Thoracic aorta (tissue), 2 donors: Measurements from ENCODE around the gene IGF1. TPM values are rescaled to one million over a fixed set of nuclear protein-coding genes. Genes with fewer than 3 reads are reported as not detected.

Source experiments
- ATAC-seq: fragments of 150-250 bp; one replicate; pipeline ENCODE4 v1.8.0; 2017; ENCODE audit warnings: low read depth; ENCODE audit not compliant: insufficient number of reproducible peaks, low FRiP score
- DNase-seq: peaks from one replicate; pipeline ENCODE4 v3.0.0-alpha.2; 2020; ENCODE audit warnings: low spot score
- H3K27ac ChIP-seq, 2 donors: fragments of 200-600 bp; sonication (generic); 1 replicate in 1 of 2; 2 replicates in 1 of 2; pipeline ENCODE4 v1.5.1; 2016; ENCODE audit warnings: mild to moderate bottlenecking in 2 of 2, moderate library complexity in 2 of 2
- H3K27me3 ChIP-seq: fragments of 200-600 bp; sonication (generic); replicated peaks from 2 replicates; pipeline ENCODE4 v1.6.0; 2016; ENCODE audit warnings: mild to moderate bottlenecking; ENCODE audit not compliant: insufficient read depth
- H3K36me3 ChIP-seq: fragments of 200-600 bp; sonication (generic); one replicate; pipeline ENCODE4 v1.5.1; 2016
- H3K4me1 ChIP-seq, 2 donors: fragments of 200-600 bp; sonication (generic); 1 replicate in 1 of 2; 2 replicates in 1 of 2; pipeline versions ENCODE4 v1.5.1 to v1.6.0; 2016; ENCODE audit warnings: low read depth in 2 of 2, mild to moderate bottlenecking in 1 of 2; ENCODE audit not compliant: control insufficient read depth in 1 of 2
- H3K4me3 ChIP-seq: fragments of 200-600 bp; sonication (generic); 2 replicates; pipeline ENCODE4 v1.5.1; 2016; ENCODE audit warnings: mild to moderate bottlenecking
- H3K9me3 ChIP-seq: fragments of 200-600 bp; sonication (generic); 2 replicates; pipeline ENCODE4 v1.5.1; 2016
- total RNA-seq, 2 donors: library from RNA; depleted of rRNA; stranded (reverse); fragments of >200 nt; gene quantifications; one replicate each; pipeline versions ENCODE4 v1.1.0 to v1.2.3, GENCODE V29; 2016
- TF ChIP-seq, protein P1 (sequence below): fragments of 200-600 bp; sonication (generic); IDR thresholded peaks from one replicate; pipeline ENCODE4 v1.5.1; 2019; ENCODE audit warnings: antibody characterized with exemption

The IGF1 gene
- total RNA-seq, 2 donors from 2014 or later: 37.9 to 44.0 TPM

DNA sequence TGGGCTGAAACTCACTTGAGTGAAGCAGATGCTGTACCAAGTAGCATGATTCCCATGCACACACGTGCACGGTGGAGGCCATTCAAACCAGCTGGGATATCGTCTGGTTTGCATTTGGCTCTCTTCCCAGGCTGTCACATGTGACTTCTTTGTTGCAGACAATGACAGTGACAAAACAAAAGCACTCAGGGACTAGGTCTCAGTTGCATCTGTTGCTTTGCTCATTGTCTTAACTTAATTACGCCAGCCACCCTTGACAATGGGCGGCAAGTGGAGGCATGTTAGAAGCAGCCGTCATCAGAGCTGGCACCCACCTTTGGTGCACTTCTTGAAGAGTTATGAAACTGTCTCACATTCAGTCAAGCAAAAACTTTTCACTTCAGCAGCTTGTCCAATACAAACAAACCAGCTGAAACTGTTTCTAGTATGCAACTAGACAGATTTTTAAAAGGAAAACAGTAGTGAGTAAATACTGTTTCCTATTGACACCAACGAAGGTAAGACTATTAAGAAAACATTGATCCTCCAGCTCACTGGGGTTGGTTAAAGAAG lies 74.3 kb downstream of the IGF1 start:
- Histone ChIP-seq H3K4me3 (no peak overlapping the region), H3K4me1 (no peaks in the 10 kb centered on the region), H3K9me3 (no peaks in the 10 kb centered on the region), H3K27ac (no peak overlapping the region), H3K27me3 (no peaks in the 10 kb centered on the region), H3K36me3 (no peaks in the 10 kb centered on the region)
- no peak for DNase-seq
- TF ChIP-seq, protein P1, sequence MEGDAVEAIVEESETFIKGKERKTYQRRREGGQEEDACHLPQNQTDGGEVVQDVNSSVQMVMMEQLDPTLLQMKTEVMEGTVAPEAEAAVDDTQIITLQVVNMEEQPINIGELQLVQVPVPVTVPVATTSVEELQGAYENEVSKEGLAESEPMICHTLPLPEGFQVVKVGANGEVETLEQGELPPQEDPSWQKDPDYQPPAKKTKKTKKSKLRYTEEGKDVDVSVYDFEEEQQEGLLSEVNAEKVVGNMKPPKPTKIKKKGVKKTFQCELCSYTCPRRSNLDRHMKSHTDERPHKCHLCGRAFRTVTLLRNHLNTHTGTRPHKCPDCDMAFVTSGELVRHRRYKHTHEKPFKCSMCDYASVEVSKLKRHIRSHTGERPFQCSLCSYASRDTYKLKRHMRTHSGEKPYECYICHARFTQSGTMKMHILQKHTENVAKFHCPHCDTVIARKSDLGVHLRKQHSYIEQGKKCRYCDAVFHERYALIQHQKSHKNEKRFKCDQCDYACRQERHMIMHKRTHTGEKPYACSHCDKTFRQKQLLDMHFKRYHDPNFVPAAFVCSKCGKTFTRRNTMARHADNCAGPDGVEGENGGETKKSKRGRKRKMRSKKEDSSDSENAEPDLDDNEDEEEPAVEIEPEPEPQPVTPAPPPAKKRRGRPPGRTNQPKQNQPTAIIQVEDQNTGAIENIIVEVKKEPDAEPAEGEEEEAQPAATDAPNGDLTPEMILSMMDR: no peak
- ATAC-seq: no peak

DNA sequence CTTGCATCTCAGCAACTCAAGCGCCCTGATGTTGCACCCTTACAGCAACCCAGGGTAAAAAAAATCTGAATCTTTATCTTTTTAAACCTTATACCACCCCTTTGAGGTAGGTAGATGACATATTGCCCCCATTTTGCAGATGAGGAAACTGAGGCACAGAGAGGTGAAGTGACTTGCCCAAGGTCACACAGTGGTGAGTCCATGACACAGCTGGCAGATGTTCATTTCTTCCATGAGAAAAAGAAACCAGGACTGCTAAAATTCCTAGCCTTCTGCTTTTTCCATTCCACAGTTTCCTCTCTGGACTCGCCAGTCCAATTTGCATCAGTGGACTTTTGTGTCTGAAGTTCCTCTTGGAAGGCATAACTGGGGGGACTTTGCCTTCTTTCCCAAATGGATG lies 79.3 kb downstream of the IGF1 start:
- no peaks in the 10 kb centered on the region for H3K9me3 ChIP-seq
- TF ChIP-seq, protein P1: no peak
- ATAC-seq (no peak), DNase-seq (no peak)
- no peak overlapping the region for H3K27ac ChIP-seq
- no peak overlapping the region for H3K4me3 ChIP-seq
- no peaks in the 10 kb centered on the region for H3K27me3 ChIP-seq
- H3K4me1 ChIP-seq: no peaks in the 10 kb centered on the region
- no peaks in the 10 kb centered on the region for H3K36me3 ChIP-seq

DNA sequence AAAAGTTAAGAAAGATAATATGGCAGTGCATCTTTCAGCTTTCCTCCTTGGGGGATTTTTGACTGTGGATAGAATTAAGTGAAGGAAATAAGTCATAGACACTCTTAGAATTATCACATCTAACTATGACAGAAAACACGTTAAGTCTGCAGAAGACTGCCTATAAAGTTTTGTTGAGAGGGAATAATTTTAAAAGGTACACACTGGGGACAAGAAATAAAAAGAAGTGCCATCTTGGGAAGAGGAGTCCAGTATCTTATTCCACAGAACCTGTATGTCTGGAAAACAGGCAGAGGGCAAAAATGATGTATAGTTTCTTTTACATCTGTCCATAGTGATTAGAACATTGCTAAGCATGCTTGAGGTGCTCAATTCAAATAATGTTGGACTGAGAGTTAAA lies 80.7 kb downstream of the IGF1 start:
- TF ChIP-seq, protein P1: no peak

DNA sequence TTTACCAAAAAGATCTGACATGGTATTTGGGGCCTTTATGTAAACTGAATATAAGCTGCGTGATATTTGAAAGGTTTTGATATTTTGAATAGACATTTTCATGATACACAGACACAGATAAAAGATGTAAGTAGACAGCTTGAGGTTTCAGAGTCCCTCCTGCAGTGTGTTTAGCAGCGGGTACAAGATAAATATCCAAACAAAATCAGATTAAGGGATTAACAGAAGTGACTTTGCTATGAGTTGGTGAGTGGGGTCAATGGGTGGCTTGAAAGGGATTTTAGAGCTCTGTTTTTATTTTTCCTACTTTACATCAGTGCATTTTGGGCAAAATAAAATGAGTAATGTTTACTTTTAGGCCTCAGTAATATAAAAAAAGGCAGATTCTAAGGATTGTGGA lies 84.1 kb downstream of the IGF1 start:
- H3K4me3 ChIP-seq: no peak overlapping the region
- TF ChIP-seq, protein P1: no peak
- DNase-seq (no peak), ATAC-seq (no peak)
- H3K27ac ChIP-seq: no peak overlapping the region
- no peaks in the 10 kb centered on the region for H3K27me3 ChIP-seq
- H3K9me3 ChIP-seq: no peaks in the 10 kb centered on the region
- H3K36me3 ChIP-seq: no peaks in the 10 kb centered on the region
- no peaks in the 10 kb centered on the region for H3K4me1 ChIP-seq

More for the DNA sequence above, 80.7 kb downstream of the IGF1 start:
- no peaks in the 10 kb centered on the region for H3K36me3 ChIP-seq
- no peak for DNase-seq
- no peak overlapping the region for H3K4me3 ChIP-seq
- H3K27me3 ChIP-seq: no peaks in the 10 kb centered on the region
- no peaks in the 10 kb centered on the region for H3K4me1 ChIP-seq
- no peak for ATAC-seq
- H3K9me3 ChIP-seq: no peaks in the 10 kb centered on the region
- H3K27ac ChIP-seq: no peak overlapping the region

DNA sequence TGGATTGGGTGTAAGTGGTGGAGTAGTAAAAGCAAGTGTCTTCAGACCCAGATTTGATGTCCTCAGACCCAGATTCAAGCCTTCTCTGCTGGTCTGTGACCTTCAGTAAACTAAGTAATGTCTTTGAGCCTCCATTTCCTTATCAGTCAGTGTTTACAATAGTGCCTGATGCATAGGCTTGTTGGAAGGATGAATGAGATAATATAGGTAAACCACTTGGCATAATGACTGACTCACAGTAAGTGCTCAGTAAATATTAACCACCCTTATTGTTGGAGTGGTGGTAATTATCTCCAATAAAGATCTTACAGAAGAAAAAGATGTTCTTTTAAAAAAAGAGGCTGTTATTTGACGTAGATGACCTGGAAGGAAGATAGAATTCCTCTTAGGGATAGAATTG lies 86.2 kb downstream of the IGF1 start:
- Histone ChIP-seq H3K4me3 (no peak overlapping the region), H3K4me1 (no peaks in the 10 kb centered on the region), H3K27ac (no peak overlapping the region), H3K36me3 (no peaks in the 10 kb centered on the region), H3K9me3 (no peaks in the 10 kb centered on the region), H3K27me3 (no peaks in the 10 kb centered on the region)
- DNase-seq (no peak), ATAC-seq (no peak)
- TF ChIP-seq, protein P1: no peak
